CD4-positive, alpha-beta memory T cell (primary cell): Measurements from ENCODE around the gene LRCOL1. TPM values are rescaled to one million over a fixed set of nuclear protein-coding genes. Genes with fewer than 3 reads are reported as not detected.

Source experiments
- CTCF ChIA-PET: fragments of 350-600 bp; sonication (Branson Sonifier 250); formaldehyde crosslinking; loops from one replicate; lab custom pipeline; 2021; ENCODE audit warnings: inconsistent platforms; ENCODE audit not compliant: partially characterized antibody; lab: Charles Lee
- POLR2A ChIA-PET: fragments of 350-600 bp; sonication (Branson Sonifier 250); formaldehyde crosslinking; loops from one replicate; lab custom pipeline; 2021; ENCODE audit not compliant: partially characterized antibody; lab: Charles Lee
- DNase-seq, 5 donors: peaks; one replicate each; pipeline versions ENCODE4 v3.0.0 to v3.0.0-alpha.2; 2020 to 2022; ENCODE audit warnings: mixed read lengths in 1 of 5
- H3K27ac ChIP-seq: one replicate; pipeline ENCODE4 v1.7.0; 2013; ENCODE audit warnings: low read depth, low read length
- H3K27me3 ChIP-seq: 2 replicates; pipeline ENCODE4 v1.7.0; 2013; ENCODE audit warnings: mild to moderate bottlenecking, low read length, moderate library complexity; ENCODE audit not compliant: insufficient read depth
- H3K36me3 ChIP-seq: 2 replicates; pipeline ENCODE4 v1.7.0; 2013; ENCODE audit warnings: mild to moderate bottlenecking, low read length, moderate library complexity; ENCODE audit not compliant: insufficient read depth
- H3K4me1 ChIP-seq: 2 replicates; pipeline ENCODE4 v1.7.0; 2013; ENCODE audit warnings: mild to moderate bottlenecking, low read length, moderate library complexity; ENCODE audit not compliant: insufficient read depth
- H3K4me3 ChIP-seq, 2 donors: one replicate each; pipeline ENCODE4 v1.7.0; 2013; ENCODE audit warnings: low read length in 2 of 2, mild to moderate bottlenecking in 1 of 2
- H3K9me3 ChIP-seq, 2 donors: one replicate each; pipeline ENCODE4 v1.7.0; 2013; ENCODE audit warnings: low read length in 2 of 2, control low read depth in 1 of 2; ENCODE audit not compliant: control insufficient read depth in 1 of 2
- H3K27ac Mint-ChIP-seq, 7 donors: one replicate each; pipeline ENCODE4 v1.8.0; 2020 to 2021; ENCODE audit warnings: mixed read lengths in 7 of 7, mild to moderate bottlenecking in 6 of 7, inconsistent platforms in 3 of 7, moderate library complexity in 3 of 7
- H3K27me3 Mint-ChIP-seq, 2 donors: one replicate each; pipeline ENCODE4 v1.8.0; 2020 to 2021; ENCODE audit warnings: mixed read lengths in 2 of 2
- H3K36me3 Mint-ChIP-seq, 2 donors: one replicate each; pipeline ENCODE4 v1.8.0; 2020 to 2021; ENCODE audit warnings: mixed read lengths in 2 of 2, inconsistent platforms in 1 of 2, mild to moderate bottlenecking in 1 of 2
- H3K4me1 Mint-ChIP-seq, 4 donors: one replicate each; pipeline ENCODE4 v1.8.0; 2020 to 2021; ENCODE audit warnings: mixed read lengths in 4 of 4, mild to moderate bottlenecking in 1 of 4
- H3K4me3 Mint-ChIP-seq, 8 donors: one replicate each; pipeline ENCODE4 v1.8.0; 2020 to 2021; ENCODE audit warnings: mixed read lengths in 8 of 8, mild to moderate bottlenecking in 7 of 8, moderate library complexity in 6 of 8, inconsistent platforms in 3 of 8
- H3K9me3 Mint-ChIP-seq, 8 donors: one replicate each; pipeline ENCODE4 v1.8.0; 2020 to 2021; ENCODE audit warnings: mixed read lengths in 8 of 8, mild to moderate bottlenecking in 5 of 8, inconsistent platforms in 3 of 8, moderate library complexity in 1 of 8
- intact Hi-C: fragments of 100-400 bp; cut with micrococcal nuclease; formaldehyde crosslinking; loops from one replicate; pipeline ENCODE4 v1.15.1; 2023
- polyA plus RNA-seq, 2 donors: library from polyadenylated mRNA; unstranded; fragments of 300-500 nt; fragmentation: Illumina TruSeq; gene quantifications; one replicate each; pipeline ENCODE4 v1.2.3, GENCODE V29; 2021
- total RNA-seq, 2 experiments: library from RNA; stranded (reverse); gene quantifications; one replicate each; pipeline ENCODE4 v1.2.3, GENCODE V29; 2021

The LRCOL1 gene
- total and polyA plus RNA-seq, 4 experiments from 2014 or later, result not detected

DNA sequence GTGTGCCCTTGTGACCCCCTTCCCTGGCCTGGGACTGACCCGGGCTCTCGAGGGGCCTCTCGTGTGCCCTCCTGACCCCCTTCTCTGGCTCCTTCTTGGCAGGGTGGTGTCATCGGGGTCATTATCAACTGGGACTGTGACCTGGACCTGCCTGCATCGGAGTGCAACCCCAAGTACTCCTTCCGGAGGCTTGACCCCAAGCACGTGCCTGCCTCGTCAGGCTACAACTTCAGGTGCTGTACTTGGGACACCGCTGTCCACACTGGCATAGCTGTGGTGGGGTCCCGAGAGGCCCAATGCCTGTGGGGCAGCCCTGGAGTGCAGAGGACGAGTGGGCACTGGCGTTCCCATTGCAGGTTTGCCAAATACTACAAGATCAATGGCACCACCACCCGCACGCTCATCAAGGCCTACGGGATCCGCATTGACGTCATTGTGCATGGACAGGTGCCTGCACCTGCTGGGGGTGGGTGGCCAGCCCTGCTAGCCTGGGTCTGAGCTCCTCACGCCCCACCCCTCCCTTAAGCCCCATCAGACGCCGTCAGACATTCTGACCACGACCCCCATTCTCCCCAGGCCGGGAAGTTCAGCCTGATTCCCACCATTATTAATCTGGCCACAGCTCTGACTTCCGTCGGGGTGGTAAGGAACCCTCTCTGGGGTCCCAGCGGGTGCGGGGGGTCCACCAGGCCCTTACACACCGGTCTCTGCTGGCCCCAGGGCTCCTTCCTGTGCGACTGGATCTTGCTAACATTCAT, 10.7 kb upstream of the LRCOL1 start:
- ChIA-PET CTCF (no interaction called here), POLR2A (no interaction called here)
- peaks cover 7 to 12% of the 10 kb centered on the region in 2 donors for H3K27me3 Mint-ChIP-seq
- H3K27ac Mint-ChIP-seq, result no peak overlapping the region
- peaks cover 7 to 20% (median 12%) of the 10 kb centered on the region in 4 donors for H3K4me1 Mint-ChIP-seq
- H3K4me1 ChIP-seq, result no peaks in the 10 kb centered on the region
- H3K4me3 ChIP-seq, result no peak overlapping the region
- peaks cover 0 to 16% (median 8%) of the 10 kb centered on the region in 8 donors for H3K9me3 Mint-ChIP-seq
- H3K27ac ChIP-seq, result no peak overlapping the region
- H3K9me3 ChIP-seq, result no peaks in the 10 kb centered on the region
- no peaks in the 10 kb centered on the region for H3K36me3 ChIP-seq
- peaks cover 4 to 10% of the 10 kb centered on the region in 2 donors for H3K36me3 Mint-ChIP-seq
- intact Hi-C loops, result no loop called here
- DNase-seq, result no peak
- H3K4me3 Mint-ChIP-seq, result no peak overlapping the region
- H3K27me3 ChIP-seq, result peaks cover 11% of the 10 kb centered on the region

DNA sequence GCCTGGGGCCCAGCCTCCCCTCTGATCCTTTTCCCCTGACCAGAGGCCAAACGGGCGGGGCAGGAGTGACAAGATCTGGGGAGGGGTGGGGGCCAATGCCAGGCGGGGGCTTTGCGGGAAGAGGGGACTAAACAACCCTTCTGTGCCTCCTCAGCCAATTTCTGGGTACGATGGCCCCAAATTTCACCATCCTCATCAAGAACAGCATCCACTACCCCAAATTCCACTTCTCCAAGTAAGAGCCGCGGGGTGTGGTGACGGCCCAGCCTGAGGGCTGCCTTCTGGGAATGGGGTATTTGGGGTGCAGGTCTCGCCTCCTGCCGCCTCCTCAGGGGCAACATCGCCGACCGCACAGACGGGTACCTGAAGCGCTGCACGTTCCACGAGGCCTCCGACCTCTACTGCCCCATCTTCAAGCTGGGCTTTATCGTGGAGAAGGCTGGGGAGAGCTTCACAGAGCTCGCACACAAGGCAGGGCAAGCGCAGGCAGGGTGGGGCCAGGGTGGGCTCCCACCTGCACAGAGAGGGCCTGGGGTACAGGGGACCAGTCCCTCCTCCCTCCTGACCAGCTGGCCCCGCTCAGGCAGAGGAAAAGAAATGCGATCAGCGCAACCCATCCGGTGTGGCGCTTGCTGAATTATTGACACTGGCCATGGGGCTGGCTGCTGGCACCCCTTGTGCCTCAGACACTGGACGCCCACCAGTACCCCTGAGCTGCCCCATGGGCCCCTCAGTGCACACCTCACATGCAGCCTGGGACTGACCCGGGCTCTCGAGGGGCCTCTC, 9.9 kb upstream of the LRCOL1 start:
- peaks cover 19% of the 10 kb centered on the region for H3K27me3 ChIP-seq
- intact Hi-C loops, result no loop called here
- Mint-ChIP-seq H3K27me3 (peaks cover 12 to 17% of the 10 kb centered on the region in 2 donors), H3K36me3 (peaks cover 2 to 7% of the 10 kb centered on the region in 2 donors), H3K9me3 (peaks cover 0 to 16% (median 8%) of the 10 kb centered on the region in 8 donors), H3K4me1 (peaks cover 7 to 25% (median 12%) of the 10 kb centered on the region in 4 donors), H3K4me3 (no peak overlapping the region), H3K27ac (no peak overlapping the region)
- POLR2A ChIA-PET, result no interaction called here
- no peaks in the 10 kb centered on the region for H3K4me1 ChIP-seq
- H3K9me3 ChIP-seq, result no peaks in the 10 kb centered on the region
- no peak overlapping the region for H3K4me3 ChIP-seq
- CTCF ChIA-PET, result no interaction called here
- no peaks in the 10 kb centered on the region for H3K36me3 ChIP-seq
- DNase-seq, result no peak
- no peak overlapping the region for H3K27ac ChIP-seq

GRCh38 chr12:132619386-132620112, 9.2 kb upstream of the LRCOL1 start:
- Mint-ChIP-seq H3K27ac (no peak overlapping the region), H3K9me3 (peaks cover 0 to 16% (median 9%) of the 10 kb centered on the region in 8 donors), H3K4me3 (no peak overlapping the region), H3K36me3 (no peaks in the 10 kb centered on the region), H3K4me1 (peaks cover 12 to 31% (median 16%) of the 10 kb centered on the region in 4 donors), H3K27me3 (peaks cover 17 to 18% of the 10 kb centered on the region in 2 donors)
- ChIA-PET CTCF (no interaction called here), POLR2A (no interaction called here)
- Histone ChIP-seq H3K4me1 (no peaks in the 10 kb centered on the region), H3K27me3 (peaks cover 19% of the 10 kb centered on the region), H3K36me3 (no peaks in the 10 kb centered on the region), H3K4me3 (no peak overlapping the region), H3K9me3 (no peaks in the 10 kb centered on the region), H3K27ac (no peak overlapping the region)
- DNase-seq, result no peak
- intact Hi-C loops, result no loop called here

DNA sequence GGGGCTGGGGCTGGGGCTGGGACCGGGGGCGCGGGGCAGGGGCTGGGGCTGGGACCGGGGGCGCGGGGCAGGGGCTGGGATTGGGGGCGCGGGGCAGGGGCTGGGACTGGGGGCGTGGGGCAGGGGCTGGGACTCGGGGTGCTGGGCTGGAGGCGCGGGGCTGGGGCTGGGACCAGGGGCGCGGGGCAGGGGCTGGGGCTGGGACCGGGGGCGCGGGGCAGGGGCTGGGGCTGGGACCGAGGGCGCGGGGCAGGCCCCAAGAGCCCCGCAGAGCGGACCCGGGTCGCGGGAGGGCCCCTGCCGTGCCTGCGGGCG, 8.6 kb upstream of the LRCOL1 start:
- Mint-ChIP-seq H3K4me1 (peaks cover 12 to 31% (median 16%) of the 10 kb centered on the region in 4 donors), H3K27me3 (peaks cover 17 to 18% of the 10 kb centered on the region in 2 donors), H3K9me3 (peaks cover 0 to 16% (median 9%) of the 10 kb centered on the region in 8 donors), H3K36me3 (no peaks in the 10 kb centered on the region), H3K27ac (no peak overlapping the region), H3K4me3 (no peak overlapping the region)
- Histone ChIP-seq H3K4me1 (no peaks in the 10 kb centered on the region), H3K27me3 (peaks cover 19% of the 10 kb centered on the region), H3K36me3 (no peaks in the 10 kb centered on the region), H3K4me3 (no peak overlapping the region), H3K9me3 (no peaks in the 10 kb centered on the region), H3K27ac (no peak overlapping the region)
- POLR2A ChIA-PET, result no interaction called here
- intact Hi-C loops, result no loop called here
- no peak for DNase-seq
- CTCF ChIA-PET, result no interaction called here

- Histone ChIP-seq H3K4me1 (no peaks in the 10 kb centered on the region), H3K4me3 (no peak within 1 kb of the TSS), H3K27me3 (peaks cover 19% of the 10 kb centered on the region), H3K27ac (no peak within 1 kb of the TSS), H3K9me3 (no peaks in the 10 kb centered on the region), H3K36me3 (no peaks in the 10 kb centered on the region)
- DNase-seq, result no peak
- Mint-ChIP-seq H3K9me3 (peaks cover 0 to 16% (median 9%) of the 10 kb centered on the region in 8 donors), H3K4me1 (peaks cover 12 to 31% (median 16%) of the 10 kb centered on the region in 4 donors), H3K27me3 (peaks cover 17 to 18% of the 10 kb centered on the region in 2 donors), H3K27ac (peak within 1 kb of the TSS in 1 of 7 donors; percentile 86), H3K36me3 (no peaks in the 10 kb centered on the region), H3K4me3 (peak within 1 kb of the TSS in 6 of 8 donors; percentile 45 to 62 (median 57))
- intact Hi-C loops, result no loop called here
- POLR2A ChIA-PET, result no interaction called here
- CTCF ChIA-PET, result no interaction called here
Observed at GRCh38 chr12:132618683-132619043, 8.3 kb upstream of the LRCOL1 start, which contains the start of gene P2RX2. TSS of gene P2RX2 (plus strand) at chr12:132618776. CDS start at chr12:132618817, 41 bp downstream.

- Mint-ChIP-seq H3K9me3 (peaks cover 0 to 16% (median 9%) of the 10 kb centered on the region in 8 donors), H3K36me3 (no peaks in the 10 kb centered on the region), H3K4me3 (peak overlapping the region in 6 of 8 donors; percentile 45 to 62 (median 57)), H3K27ac (peak overlapping the region in 1 of 7 donors; percentile 86), H3K4me1 (peaks cover 11 to 27% (median 16%) of the 10 kb centered on the region in 4 donors), H3K27me3 (peaks cover 17 to 18% of the 10 kb centered on the region in 2 donors)
- Histone ChIP-seq H3K9me3 (no peaks in the 10 kb centered on the region), H3K4me3 (no peak overlapping the region), H3K27me3 (peaks cover 19% of the 10 kb centered on the region), H3K4me1 (no peaks in the 10 kb centered on the region), H3K36me3 (no peaks in the 10 kb centered on the region), H3K27ac (no peak overlapping the region)
- ChIA-PET CTCF (interaction anchor here (1.3 kb wide), 1 partner anchor 115 kb away, joined by 4 read pairs; no protein-coding TSS in a partner anchor), POLR2A (no interaction called here)
- intact Hi-C loops, result no loop called here
- no peak for DNase-seq
Observed at GRCh38 chr12:132617822-132618682, 7.7 kb upstream of the LRCOL1 start.
